Bronchial epithelial cell (primary cell): ENCODE results near the gene ADAMTS9. TPM values are rescaled to one million over a fixed set of nuclear protein-coding genes. Genes with fewer than 3 reads are reported as not detected.

Experiments
- DNase-seq: peaks from one replicate; pipeline ENCODE4 v3.0.0-alpha.2; 2010; ENCODE audit warnings: low read depth
- FAIRE-seq: peaks from 2 replicates; lab custom pipeline; 2011; peaks lifted over from hg19 to GRCh38; lab: Jason Lieb, UNC
- H3K27me3 ChIP-seq: 2 replicates; pipeline ENCODE4 v1.5.1; 2011; ENCODE audit warnings: low read length; ENCODE audit not compliant: control insufficient read depth, insufficient read depth
- H3K36me3 ChIP-seq: 2 replicates; pipeline ENCODE4 v1.5.1; 2011; ENCODE audit warnings: low read length; ENCODE audit not compliant: control insufficient read depth, insufficient read depth
- H3K4me3 ChIP-seq: 2 replicates; pipeline ENCODE4 v1.5.1; 2011; ENCODE audit warnings: mild to moderate bottlenecking, low read depth, low read length, control low read depth
- CTCF ChIP-seq: IDR thresholded peaks from 2 replicates; pipeline ENCODE4 v1.5.1; 2011; ENCODE audit warnings: mild to moderate bottlenecking, moderate library complexity, low read length, control low read depth, inconsistent platforms; ENCODE audit not compliant: insufficient read depth, severe bottlenecking
- total RNA-seq: library from RNA; depleted of rRNA; stranded (reverse); fragments of >200 nt; gene quantifications from 2 replicates; pipeline ENCODE4 v1.2.1, GENCODE V29; 2014

The ADAMTS9 gene
- total RNA-seq, 1 donor from 2014 or later = 0.26 TPM

- no peaks in the 10 kb centered on the region for H3K27me3 ChIP-seq
- H3K4me3 ChIP-seq = no peak overlapping the region
- no peaks in the 10 kb centered on the region for H3K36me3 ChIP-seq
- no peak for TF ChIP-seq CTCF
- FAIRE-seq (no peak), DNase-seq (no peak)
Measured at GRCh38 chr3:64509206-64509605, 178.6 kb downstream of the ADAMTS9 start.

- no peak overlapping the region for H3K4me3 ChIP-seq
- H3K27me3 ChIP-seq = no peaks in the 10 kb centered on the region
- no peaks in the 10 kb centered on the region for H3K36me3 ChIP-seq
- peak; percentile 77 for DNase-seq
- no peak for FAIRE-seq
- no peak for TF ChIP-seq CTCF
Measured at GRCh38 chr3:64508140-64508539, 179.7 kb downstream of the ADAMTS9 start.

GRCh38 chr3:64506255-64506654, 181.5 kb downstream of the ADAMTS9 start:
- Histone ChIP-seq H3K27me3 (no peaks in the 10 kb centered on the region), H3K36me3 (no peaks in the 10 kb centered on the region), H3K4me3 (no peak overlapping the region)
- TF ChIP-seq CTCF = no peak
- no peak for DNase-seq
- no peak for FAIRE-seq

- no peak for DNase-seq
- H3K27me3 ChIP-seq = no peaks in the 10 kb centered on the region
- no peak for TF ChIP-seq CTCF
- no peak for FAIRE-seq
- no peak overlapping the region for H3K4me3 ChIP-seq
- H3K36me3 ChIP-seq = no peaks in the 10 kb centered on the region
Measured at GRCh38 chr3:64505419-64505818, 182.4 kb downstream of the ADAMTS9 start.

GRCh38 chr3:64502284-64502683, 185.5 kb downstream of the ADAMTS9 start:
- Histone ChIP-seq H3K27me3 (no peaks in the 10 kb centered on the region), H3K36me3 (no peaks in the 10 kb centered on the region), H3K4me3 (no peak overlapping the region)
- no peak for TF ChIP-seq CTCF
- DNase-seq (no peak), FAIRE-seq (no peak)

GRCh38 chr3:64501298-64501906, 186.4 kb downstream of the ADAMTS9 start:
- H3K36me3 ChIP-seq = no peaks in the 10 kb centered on the region
- H3K4me3 ChIP-seq = no peak overlapping the region
- H3K27me3 ChIP-seq = no peaks in the 10 kb centered on the region
- FAIRE-seq = peak; percentile 76
- TF ChIP-seq CTCF = no peak
- DNase-seq = no peak
